ENCODE data around the gene SMCHD1. TPM values are rescaled to one million over a fixed set of nuclear protein-coding genes. Genes with fewer than 3 reads are reported as not detected.
A peak's percentile ranks its signal among the peaks of the same experiment; 100 is the strongest.

Gene SMCHD1
- total RNA-seq, 1 experiment from 2014 or later, result 33.0 TPM

DNA sequence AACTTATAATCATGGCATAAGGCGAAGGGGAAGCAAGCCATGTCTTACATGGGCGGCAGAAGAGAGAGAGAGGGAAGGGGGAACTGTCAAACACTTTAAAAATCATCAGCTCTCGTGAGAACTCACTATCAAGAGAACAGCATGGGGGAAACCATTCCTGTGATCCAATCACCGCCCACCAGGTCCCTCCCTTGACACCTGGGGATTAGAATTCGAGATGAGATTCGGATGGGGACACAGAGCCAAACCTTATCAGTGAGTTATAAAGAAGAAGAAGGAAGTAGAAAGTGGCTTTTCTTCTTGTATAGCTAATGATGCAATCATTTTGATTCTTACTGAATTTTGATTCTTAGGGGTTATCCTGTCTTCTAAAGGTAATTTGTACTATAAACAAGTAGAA lies 51.4 kb downstream of the SMCHD1 start:
- no peaks in the 10 kb centered on the region for H3K9me3 Mint-ChIP-seq
- H3K4me3 Mint-ChIP-seq, result no peak overlapping the region
- ATAC-seq, result peak; percentile 67
- no peak for DNase-seq (ENCODE audit: low spot score)
- no peak overlapping the region for H3K27ac Mint-ChIP-seq
- no peaks in the 10 kb centered on the region for H3K27me3 Mint-ChIP-seq (ENCODE audit: low read depth)
- TF ChIP-seq, protein P1, sequence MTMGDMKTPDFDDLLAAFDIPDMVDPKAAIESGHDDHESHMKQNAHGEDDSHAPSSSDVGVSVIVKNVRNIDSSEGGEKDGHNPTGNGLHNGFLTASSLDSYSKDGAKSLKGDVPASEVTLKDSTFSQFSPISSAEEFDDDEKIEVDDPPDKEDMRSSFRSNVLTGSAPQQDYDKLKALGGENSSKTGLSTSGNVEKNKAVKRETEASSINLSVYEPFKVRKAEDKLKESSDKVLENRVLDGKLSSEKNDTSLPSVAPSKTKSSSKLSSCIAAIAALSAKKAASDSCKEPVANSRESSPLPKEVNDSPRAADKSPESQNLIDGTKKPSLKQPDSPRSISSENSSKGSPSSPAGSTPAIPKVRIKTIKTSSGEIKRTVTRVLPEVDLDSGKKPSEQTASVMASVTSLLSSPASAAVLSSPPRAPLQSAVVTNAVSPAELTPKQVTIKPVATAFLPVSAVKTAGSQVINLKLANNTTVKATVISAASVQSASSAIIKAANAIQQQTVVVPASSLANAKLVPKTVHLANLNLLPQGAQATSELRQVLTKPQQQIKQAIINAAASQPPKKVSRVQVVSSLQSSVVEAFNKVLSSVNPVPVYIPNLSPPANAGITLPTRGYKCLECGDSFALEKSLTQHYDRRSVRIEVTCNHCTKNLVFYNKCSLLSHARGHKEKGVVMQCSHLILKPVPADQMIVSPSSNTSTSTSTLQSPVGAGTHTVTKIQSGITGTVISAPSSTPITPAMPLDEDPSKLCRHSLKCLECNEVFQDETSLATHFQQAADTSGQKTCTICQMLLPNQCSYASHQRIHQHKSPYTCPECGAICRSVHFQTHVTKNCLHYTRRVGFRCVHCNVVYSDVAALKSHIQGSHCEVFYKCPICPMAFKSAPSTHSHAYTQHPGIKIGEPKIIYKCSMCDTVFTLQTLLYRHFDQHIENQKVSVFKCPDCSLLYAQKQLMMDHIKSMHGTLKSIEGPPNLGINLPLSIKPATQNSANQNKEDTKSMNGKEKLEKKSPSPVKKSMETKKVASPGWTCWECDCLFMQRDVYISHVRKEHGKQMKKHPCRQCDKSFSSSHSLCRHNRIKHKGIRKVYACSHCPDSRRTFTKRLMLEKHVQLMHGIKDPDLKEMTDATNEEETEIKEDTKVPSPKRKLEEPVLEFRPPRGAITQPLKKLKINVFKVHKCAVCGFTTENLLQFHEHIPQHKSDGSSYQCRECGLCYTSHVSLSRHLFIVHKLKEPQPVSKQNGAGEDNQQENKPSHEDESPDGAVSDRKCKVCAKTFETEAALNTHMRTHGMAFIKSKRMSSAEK (CRISPR knock-in tag; IDR thresholded peaks at IDR 0.05; ENCODE audit: borderline replicate concordance), result no peak
- TF ChIP-seq ZNF219 (CRISPR knock-in tag; IDR thresholded peaks at IDR 0.05; ENCODE audit: borderline replicate concordance) (no peak), SP1 (CRISPR knock-in tag; conservative IDR thresholded peaks at IDR 0.05) (no peak), TEAD1 (CRISPR knock-in tag; IDR thresholded peaks at IDR 0.05) (no peak), ETV6 (CRISPR knock-in tag; IDR thresholded peaks at IDR 0.05) (no peak), ELF4 (CRISPR knock-in tag; IDR thresholded peaks at IDR 0.05; ENCODE audit: low read depth) (no peak), ESRRA (CRISPR knock-in tag; IDR thresholded peaks at IDR 0.05; ENCODE audit: borderline replicate concordance) (no peak), HMGA2 (CRISPR knock-in tag; IDR thresholded peaks at IDR 0.05) (no peak)
- TF ChIP-seq, protein P2, sequence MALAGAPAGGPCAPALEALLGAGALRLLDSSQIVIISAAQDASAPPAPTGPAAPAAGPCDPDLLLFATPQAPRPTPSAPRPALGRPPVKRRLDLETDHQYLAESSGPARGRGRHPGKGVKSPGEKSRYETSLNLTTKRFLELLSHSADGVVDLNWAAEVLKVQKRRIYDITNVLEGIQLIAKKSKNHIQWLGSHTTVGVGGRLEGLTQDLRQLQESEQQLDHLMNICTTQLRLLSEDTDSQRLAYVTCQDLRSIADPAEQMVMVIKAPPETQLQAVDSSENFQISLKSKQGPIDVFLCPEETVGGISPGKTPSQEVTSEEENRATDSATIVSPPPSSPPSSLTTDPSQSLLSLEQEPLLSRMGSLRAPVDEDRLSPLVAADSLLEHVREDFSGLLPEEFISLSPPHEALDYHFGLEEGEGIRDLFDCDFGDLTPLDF (CRISPR knock-in tag; IDR thresholded peaks at IDR 0.05), result no peak
- TF ChIP-seq, protein P3, sequence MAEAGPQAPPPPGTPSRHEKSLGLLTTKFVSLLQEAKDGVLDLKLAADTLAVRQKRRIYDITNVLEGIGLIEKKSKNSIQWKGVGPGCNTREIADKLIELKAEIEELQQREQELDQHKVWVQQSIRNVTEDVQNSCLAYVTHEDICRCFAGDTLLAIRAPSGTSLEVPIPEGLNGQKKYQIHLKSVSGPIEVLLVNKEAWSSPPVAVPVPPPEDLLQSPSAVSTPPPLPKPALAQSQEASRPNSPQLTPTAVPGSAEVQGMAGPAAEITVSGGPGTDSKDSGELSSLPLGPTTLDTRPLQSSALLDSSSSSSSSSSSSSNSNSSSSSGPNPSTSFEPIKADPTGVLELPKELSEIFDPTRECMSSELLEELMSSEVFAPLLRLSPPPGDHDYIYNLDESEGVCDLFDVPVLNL (CRISPR knock-in tag; IDR thresholded peaks at IDR 0.05; ENCODE audit: borderline replicate concordance, low read depth), result no peak
- TF ChIP-seq, protein P4, sequence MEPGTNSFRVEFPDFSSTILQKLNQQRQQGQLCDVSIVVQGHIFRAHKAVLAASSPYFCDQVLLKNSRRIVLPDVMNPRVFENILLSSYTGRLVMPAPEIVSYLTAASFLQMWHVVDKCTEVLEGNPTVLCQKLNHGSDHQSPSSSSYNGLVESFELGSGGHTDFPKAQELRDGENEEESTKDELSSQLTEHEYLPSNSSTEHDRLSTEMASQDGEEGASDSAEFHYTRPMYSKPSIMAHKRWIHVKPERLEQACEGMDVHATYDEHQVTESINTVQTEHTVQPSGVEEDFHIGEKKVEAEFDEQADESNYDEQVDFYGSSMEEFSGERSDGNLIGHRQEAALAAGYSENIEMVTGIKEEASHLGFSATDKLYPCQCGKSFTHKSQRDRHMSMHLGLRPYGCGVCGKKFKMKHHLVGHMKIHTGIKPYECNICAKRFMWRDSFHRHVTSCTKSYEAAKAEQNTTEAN (CRISPR knock-in tag; IDR thresholded peaks at IDR 0.05), result no peak
- TF ChIP-seq, protein P5, sequence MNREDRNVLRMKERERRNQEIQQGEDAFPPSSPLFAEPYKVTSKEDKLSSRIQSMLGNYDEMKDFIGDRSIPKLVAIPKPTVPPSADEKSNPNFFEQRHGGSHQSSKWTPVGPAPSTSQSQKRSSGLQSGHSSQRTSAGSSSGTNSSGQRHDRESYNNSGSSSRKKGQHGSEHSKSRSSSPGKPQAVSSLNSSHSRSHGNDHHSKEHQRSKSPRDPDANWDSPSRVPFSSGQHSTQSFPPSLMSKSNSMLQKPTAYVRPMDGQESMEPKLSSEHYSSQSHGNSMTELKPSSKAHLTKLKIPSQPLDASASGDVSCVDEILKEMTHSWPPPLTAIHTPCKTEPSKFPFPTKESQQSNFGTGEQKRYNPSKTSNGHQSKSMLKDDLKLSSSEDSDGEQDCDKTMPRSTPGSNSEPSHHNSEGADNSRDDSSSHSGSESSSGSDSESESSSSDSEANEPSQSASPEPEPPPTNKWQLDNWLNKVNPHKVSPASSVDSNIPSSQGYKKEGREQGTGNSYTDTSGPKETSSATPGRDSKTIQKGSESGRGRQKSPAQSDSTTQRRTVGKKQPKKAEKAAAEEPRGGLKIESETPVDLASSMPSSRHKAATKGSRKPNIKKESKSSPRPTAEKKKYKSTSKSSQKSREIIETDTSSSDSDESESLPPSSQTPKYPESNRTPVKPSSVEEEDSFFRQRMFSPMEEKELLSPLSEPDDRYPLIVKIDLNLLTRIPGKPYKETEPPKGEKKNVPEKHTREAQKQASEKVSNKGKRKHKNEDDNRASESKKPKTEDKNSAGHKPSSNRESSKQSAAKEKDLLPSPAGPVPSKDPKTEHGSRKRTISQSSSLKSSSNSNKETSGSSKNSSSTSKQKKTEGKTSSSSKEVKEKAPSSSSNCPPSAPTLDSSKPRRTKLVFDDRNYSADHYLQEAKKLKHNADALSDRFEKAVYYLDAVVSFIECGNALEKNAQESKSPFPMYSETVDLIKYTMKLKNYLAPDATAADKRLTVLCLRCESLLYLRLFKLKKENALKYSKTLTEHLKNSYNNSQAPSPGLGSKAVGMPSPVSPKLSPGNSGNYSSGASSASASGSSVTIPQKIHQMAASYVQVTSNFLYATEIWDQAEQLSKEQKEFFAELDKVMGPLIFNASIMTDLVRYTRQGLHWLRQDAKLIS (CRISPR knock-in tag; IDR thresholded peaks at IDR 0.05; ENCODE audit: borderline replicate concordance), result no peak
- H3K36me3 Mint-ChIP-seq, result peaks cover 38% of the 10 kb centered on the region
- ChIA-PET CTCF (no interaction called here), POLR2A (no interaction called here)
- H3K4me1 Mint-ChIP-seq, result peaks cover 17% of the 10 kb centered on the region

DNA sequence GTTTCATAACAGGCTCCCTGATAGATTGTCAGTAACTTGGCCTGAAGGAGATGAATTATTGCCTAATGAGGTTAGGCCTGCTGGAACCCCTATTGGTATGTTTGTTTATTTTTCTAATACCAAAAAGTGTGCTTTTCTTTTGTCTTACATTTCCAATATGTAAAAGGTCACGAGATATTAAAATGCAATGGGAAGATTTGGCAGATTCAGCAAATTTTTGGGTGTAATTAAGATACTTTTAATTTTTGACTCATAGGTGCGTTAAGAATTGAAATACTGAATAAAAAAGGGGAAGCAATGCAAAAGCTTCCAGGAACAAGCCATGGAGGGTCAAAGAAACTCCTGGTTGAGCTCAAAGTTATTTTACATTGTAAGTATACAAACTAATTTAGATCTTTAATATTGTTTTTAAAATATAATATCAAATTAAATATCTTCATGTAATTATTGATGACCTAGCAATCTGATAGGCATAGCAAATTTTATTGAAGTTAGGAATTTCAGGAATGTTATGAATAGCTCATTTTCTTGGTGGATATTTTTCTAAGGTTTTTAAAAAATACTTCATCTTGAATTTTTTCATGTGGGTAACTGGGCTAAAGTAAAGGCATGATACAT lies 52.1 kb downstream of the SMCHD1 start:
- DNase-seq (ENCODE audit: low spot score) (no peak), ATAC-seq (no peak)
- Mint-ChIP-seq H3K36me3 (peaks cover 43% of the 10 kb centered on the region), H3K27ac (no peak overlapping the region), H3K4me1 (peaks cover 17% of the 10 kb centered on the region), H3K4me3 (no peak overlapping the region), H3K9me3 (no peaks in the 10 kb centered on the region), H3K27me3 (ENCODE audit: low read depth) (no peaks in the 10 kb centered on the region)
- ChIA-PET CTCF (interaction anchor here (0.7 kb wide), 1 partner anchor 58 kb away, joined by 3 read pairs; no protein-coding TSS in a partner anchor), POLR2A (no interaction called here)
- TF ChIP-seq JAZF1 (CRISPR knock-in tag; IDR thresholded peaks at IDR 0.05) (no peak), ZNF671 (CRISPR knock-in tag; IDR thresholded peaks at IDR 0.05) (no peak)
- TF ChIP-seq, protein P6, sequence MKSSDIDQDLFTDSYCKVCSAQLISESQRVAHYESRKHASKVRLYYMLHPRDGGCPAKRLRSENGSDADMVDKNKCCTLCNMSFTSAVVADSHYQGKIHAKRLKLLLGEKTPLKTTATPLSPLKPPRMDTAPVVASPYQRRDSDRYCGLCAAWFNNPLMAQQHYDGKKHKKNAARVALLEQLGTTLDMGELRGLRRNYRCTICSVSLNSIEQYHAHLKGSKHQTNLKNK (CRISPR knock-in tag; IDR thresholded peaks at IDR 0.05), result no peak
